Osteoblast (primary cell): ENCODE data around the gene HDHD5. TPM values are rescaled to one million over a fixed set of nuclear protein-coding genes. Genes with fewer than 3 reads are reported as not detected.

Source experiments
- DNase-seq: peaks from one replicate; pipeline ENCODE4 v3.0.0; 2011; ENCODE audit warnings: low spot score, mixed read lengths; ENCODE audit not compliant: insufficient read length; ENCODE audit errors: missing footprints
- H2AFZ ChIP-seq: 2 replicates; pipeline ENCODE4 v1.6.0; 2011; ENCODE audit warnings: mild to moderate bottlenecking, low read length
- H3K27ac ChIP-seq: 2 replicates; pipeline ENCODE4 v1.5.1; 2011; ENCODE audit warnings: mild to moderate bottlenecking, low read depth, low read length, moderate library complexity
- H3K27me3 ChIP-seq: 2 replicates; pipeline ENCODE4 v1.6.0; 2012; ENCODE audit warnings: mild to moderate bottlenecking, control low read depth, inconsistent platforms, low read length, moderate library complexity; ENCODE audit not compliant: insufficient read depth
- H3K36me3 ChIP-seq: 2 replicates; pipeline ENCODE4 v1.5.1; 2011; ENCODE audit warnings: mild to moderate bottlenecking, low read length, control low read depth, moderate library complexity; ENCODE audit not compliant: insufficient read depth
- H3K4me1 ChIP-seq: 2 replicates; pipeline ENCODE4 v1.5.1; 2011; ENCODE audit warnings: mild to moderate bottlenecking, low read length, control low read depth, moderate library complexity; ENCODE audit not compliant: insufficient read depth
- H3K4me2 ChIP-seq: 2 replicates; pipeline ENCODE4 v1.6.0; 2011; ENCODE audit warnings: mild to moderate bottlenecking, low read length; ENCODE audit not compliant: insufficient read depth
- H3K4me3 ChIP-seq: fragments of 200-600 bp; sonication (generic); 3 replicates; pipeline ENCODE4 v1.5.1; 2012; ENCODE audit warnings: mild to moderate bottlenecking, low read length, inconsistent platforms; ENCODE audit not compliant: insufficient read depth
- H3K79me2 ChIP-seq: 2 replicates; pipeline ENCODE4 v1.6.0; 2012; ENCODE audit warnings: mild to moderate bottlenecking, low read length, control low read depth, inconsistent platforms; ENCODE audit not compliant: insufficient read depth
- H3K9me3 ChIP-seq: 2 replicates; pipeline ENCODE4 v1.5.1; 2011; ENCODE audit warnings: low read depth, low read length, control low read depth
- H4K20me1 ChIP-seq: 2 replicates; pipeline ENCODE4 v1.6.0; 2012; ENCODE audit warnings: mild to moderate bottlenecking, low read length, control low read depth; ENCODE audit not compliant: insufficient read depth
- total RNA-seq: library from RNA; depleted of rRNA; stranded (reverse); fragments of >200 nt; gene quantifications from 2 replicates; pipeline ENCODE4 v1.2.3, GENCODE V29; 2012
- TF ChIP-seq, protein P1 (sequence below): IDR thresholded peaks from 2 replicates; pipeline ENCODE4 v1.5.1; 2011; ENCODE audit warnings: mild to moderate bottlenecking, low read depth, low read length, moderate library complexity; ENCODE audit errors: extremely low read depth

Gene HDHD5
- total RNA-seq, 1 donor = 31.8 TPM

DNA sequence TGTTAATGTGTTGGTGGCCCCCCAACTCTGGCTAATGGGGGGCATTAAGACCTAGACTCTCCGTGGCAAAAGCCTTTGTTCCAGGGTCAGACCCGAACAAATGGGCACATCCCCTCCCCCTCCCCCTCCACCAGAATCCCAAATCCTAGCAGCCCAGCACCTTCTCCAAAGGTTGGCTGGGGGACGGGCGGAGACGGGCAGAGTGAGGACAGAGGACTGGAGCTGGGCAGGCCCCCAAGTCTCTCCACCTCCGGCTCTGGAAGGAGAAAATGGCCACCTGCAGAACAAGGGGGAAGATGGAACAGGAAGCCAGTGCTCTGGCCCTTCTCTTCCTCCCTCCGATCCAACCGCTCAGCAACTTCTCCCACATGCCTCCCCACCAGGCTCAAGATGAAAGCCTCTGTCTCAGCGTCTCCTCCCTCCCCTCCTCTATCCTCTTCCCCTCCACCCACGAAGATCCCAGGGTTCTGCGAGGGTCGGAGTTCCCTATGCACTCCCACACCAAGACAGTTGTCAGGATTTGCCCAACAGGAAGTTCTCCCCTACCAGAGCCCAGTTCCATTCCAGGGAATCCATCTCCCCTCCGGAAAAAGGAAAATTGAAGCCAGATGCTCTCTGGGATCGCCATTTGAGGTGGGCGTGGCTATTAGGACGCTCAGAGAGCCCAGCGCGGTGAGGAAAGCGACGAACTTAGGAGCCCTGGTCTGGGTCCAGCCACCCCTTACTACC is 40.1 kb upstream of the HDHD5 start:
- TF ChIP-seq, protein P1, sequence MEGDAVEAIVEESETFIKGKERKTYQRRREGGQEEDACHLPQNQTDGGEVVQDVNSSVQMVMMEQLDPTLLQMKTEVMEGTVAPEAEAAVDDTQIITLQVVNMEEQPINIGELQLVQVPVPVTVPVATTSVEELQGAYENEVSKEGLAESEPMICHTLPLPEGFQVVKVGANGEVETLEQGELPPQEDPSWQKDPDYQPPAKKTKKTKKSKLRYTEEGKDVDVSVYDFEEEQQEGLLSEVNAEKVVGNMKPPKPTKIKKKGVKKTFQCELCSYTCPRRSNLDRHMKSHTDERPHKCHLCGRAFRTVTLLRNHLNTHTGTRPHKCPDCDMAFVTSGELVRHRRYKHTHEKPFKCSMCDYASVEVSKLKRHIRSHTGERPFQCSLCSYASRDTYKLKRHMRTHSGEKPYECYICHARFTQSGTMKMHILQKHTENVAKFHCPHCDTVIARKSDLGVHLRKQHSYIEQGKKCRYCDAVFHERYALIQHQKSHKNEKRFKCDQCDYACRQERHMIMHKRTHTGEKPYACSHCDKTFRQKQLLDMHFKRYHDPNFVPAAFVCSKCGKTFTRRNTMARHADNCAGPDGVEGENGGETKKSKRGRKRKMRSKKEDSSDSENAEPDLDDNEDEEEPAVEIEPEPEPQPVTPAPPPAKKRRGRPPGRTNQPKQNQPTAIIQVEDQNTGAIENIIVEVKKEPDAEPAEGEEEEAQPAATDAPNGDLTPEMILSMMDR = no peak
- Histone ChIP-seq H3K4me2 (peak overlapping the region; percentile 78), H3K9me3 (no peaks in the 10 kb centered on the region), H3K27me3 (no peaks in the 10 kb centered on the region), H3K79me2 (no peaks in the 10 kb centered on the region), H3K4me1 (no peaks in the 10 kb centered on the region), H3K36me3 (no peaks in the 10 kb centered on the region), H4K20me1 (no peaks in the 10 kb centered on the region), H3K27ac (no peak overlapping the region), H3K4me3 (peak overlapping the region; percentile 59), H2AFZ (peak overlapping the region; percentile 83)
- peak; percentile 27 for DNase-seq

DNA sequence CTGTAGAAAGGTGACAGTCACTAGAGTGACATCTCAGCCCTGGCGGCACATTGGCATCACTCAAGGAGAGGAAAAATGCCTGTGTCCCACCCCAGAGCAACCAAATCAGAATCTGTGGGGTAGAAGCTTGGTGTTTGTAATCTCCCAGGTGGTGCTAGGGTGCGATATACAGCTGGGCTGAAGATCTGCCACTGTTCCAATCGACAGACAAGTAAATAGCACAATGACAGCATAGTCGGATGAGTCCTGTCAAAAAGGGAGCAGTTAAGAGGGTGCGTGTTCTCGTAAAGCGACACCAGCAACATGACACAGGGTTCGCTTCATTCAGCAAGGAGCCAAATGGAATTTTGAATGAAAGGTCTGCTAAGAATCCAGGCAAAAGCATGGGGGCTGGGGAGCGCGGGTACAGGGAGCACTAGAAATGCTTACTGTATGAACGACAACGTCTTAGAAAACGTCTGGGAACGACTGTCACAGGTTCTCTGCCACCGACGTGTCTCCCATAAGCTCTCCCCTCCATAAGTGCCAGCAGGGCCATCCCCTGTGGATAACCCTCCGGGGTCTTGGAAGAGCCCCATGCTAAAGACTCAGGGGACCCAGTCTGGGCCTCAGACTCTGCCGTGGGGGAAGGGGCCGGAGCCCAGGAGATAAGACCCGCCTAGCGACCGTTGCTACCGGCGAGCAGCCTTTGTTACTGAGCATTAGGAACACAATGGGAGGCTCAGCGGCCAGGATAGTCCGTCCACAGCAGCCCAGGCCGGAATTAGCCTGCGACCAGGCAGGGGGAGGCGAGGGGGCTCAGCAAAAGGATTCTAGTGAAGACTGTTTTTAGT is 39.3 kb upstream of the HDHD5 start:
- peak overlapping the region; percentile 29 for H2AFZ ChIP-seq
- H3K4me2 ChIP-seq = peak overlapping the region; percentile 78
- H3K4me3 ChIP-seq = peak overlapping the region; percentile 59

GRCh38 chr22:17194213-17194612 is 35.1 kb upstream of the HDHD5 start:
- no peak overlapping the region for H2AFZ ChIP-seq
- no peaks in the 10 kb centered on the region for H3K36me3 ChIP-seq
- H3K4me2 ChIP-seq = no peak overlapping the region
- no peak overlapping the region for H3K27ac ChIP-seq
- no peaks in the 10 kb centered on the region for H3K9me3 ChIP-seq
- peaks cover 9% of the 10 kb centered on the region for H3K4me1 ChIP-seq
- H3K27me3 ChIP-seq = no peaks in the 10 kb centered on the region
- TF ChIP-seq, protein P1 = no peak
- DNase-seq = no peak
- H3K79me2 ChIP-seq = no peaks in the 10 kb centered on the region
- H4K20me1 ChIP-seq = no peaks in the 10 kb centered on the region
- no peak overlapping the region for H3K4me3 ChIP-seq

More for the DNA sequence above, 39.3 kb upstream of the HDHD5 start:
- H3K27me3 ChIP-seq = no peaks in the 10 kb centered on the region
- no peaks in the 10 kb centered on the region for H3K4me1 ChIP-seq
- H3K9me3 ChIP-seq = no peaks in the 10 kb centered on the region
- H4K20me1 ChIP-seq = no peaks in the 10 kb centered on the region
- H3K27ac ChIP-seq = no peak overlapping the region
- no peaks in the 10 kb centered on the region for H3K36me3 ChIP-seq
- TF ChIP-seq, protein P1 = no peak
- H3K79me2 ChIP-seq = no peaks in the 10 kb centered on the region
- peak; percentile 19 for DNase-seq

GRCh38 chr22:17192186-17192585 is 33.1 kb upstream of the HDHD5 start:
- H3K4me1 ChIP-seq = peaks cover 9% of the 10 kb centered on the region
- H3K9me3 ChIP-seq = no peaks in the 10 kb centered on the region
- H4K20me1 ChIP-seq = no peaks in the 10 kb centered on the region
- no peak overlapping the region for H3K4me2 ChIP-seq
- TF ChIP-seq, protein P1 = no peak
- H3K27ac ChIP-seq = no peak overlapping the region
- no peaks in the 10 kb centered on the region for H3K36me3 ChIP-seq
- H2AFZ ChIP-seq = no peak overlapping the region
- H3K4me3 ChIP-seq = no peak overlapping the region
- no peaks in the 10 kb centered on the region for H3K27me3 ChIP-seq
- DNase-seq = peak; percentile 18
- H3K79me2 ChIP-seq = no peaks in the 10 kb centered on the region
